ENCODE measurements around the gene PDE4B. TPM values are rescaled to one million over a fixed set of nuclear protein-coding genes. Genes with fewer than 3 reads are reported as not detected.

Gene PDE4B
- total and polyA plus RNA-seq, 9 of the 15 experiments (the other 6 are each of a cell fraction or from before 2014, with no cell fraction given), result 0.09 TPM; not detected in 8

- H3K27ac ChIP-seq (ENCODE audit: extremely low read depth, low read depth, low read length), result no peak overlapping the region
- intact Hi-C loops (cut with micrococcal nuclease), result no loop called here
- in situ Hi-C loops (cut with MboI), result no loop called here
- H3K27me3 ChIP-seq (ENCODE audit: control insufficient read depth in 2 of 2, insufficient read depth in 2 of 2, low read length in 2 of 2), result no peaks in the 10 kb centered on the region
- no peak overlapping the region for H2AFZ ChIP-seq (ENCODE audit: low read depth, low read length)
- no peak for DNase-seq (ENCODE audit: extremely low read depth in 1 of 4, low spot score in 3 of 4)
- H4K20me1 ChIP-seq (replicated peaks; ENCODE audit: control insufficient read depth, insufficient read depth, low read length), result no peaks in the 10 kb centered on the region
- no peak overlapping the region for H3K4me3 ChIP-seq
- H3K9me1 ChIP-seq (ENCODE audit: control insufficient read depth, insufficient read depth, low read length), result no peaks in the 10 kb centered on the region
- H3K9ac ChIP-seq (ENCODE audit: insufficient read depth in 1 of 2, low read depth in 2 of 2, low read length in 2 of 2), result no peak overlapping the region
- 0% methylated on average over 1 of the region's 1 CpG for WGBS (ENCODE audit: insufficient coverage, low coverage, missing lambda C conversion rate)
- H3K36me3 ChIP-seq (ENCODE audit: control insufficient read depth, insufficient read depth, low read length), result no peaks in the 10 kb centered on the region
- BruUV-seq (replicated peaks), result no TSS peak
- CTCF ChIA-PET (ENCODE audit: low intra/inter-chr PET ratio), result no interaction called here
- no peaks in the 10 kb centered on the region for H3K79me2 ChIP-seq (ENCODE audit: control insufficient read depth, insufficient read depth, low read length)
- no peak for TF ChIP-seq ZNF436 (CRISPR knock-in tag; IDR thresholded peaks at IDR 0.05)
- no peak for TF ChIP-seq HMGXB4 (CRISPR knock-in tag; IDR thresholded peaks at IDR 0.05)
- TF ChIP-seq ZBTB43 (CRISPR knock-in tag; IDR thresholded peaks at IDR 0.05), result no peak
- no peak for TF ChIP-seq MECOM (CRISPR knock-in tag; IDR thresholded peaks at IDR 0.05)
- no peak for TF ChIP-seq MCM7 (IDR thresholded peaks at IDR 0.05)
- no peak for TF ChIP-seq ZNF3 (CRISPR knock-in tag; IDR thresholded peaks at IDR 0.05)
- TF ChIP-seq KLF10 (CRISPR knock-in tag; IDR thresholded peaks at IDR 0.05), result no peak
- no peak for ATAC-seq
- H3K9me3 ChIP-seq (replicated peaks; ENCODE audit: control insufficient read depth, insufficient read depth, low read depth, low read length), result no peaks in the 10 kb centered on the region
- H3K4me2 ChIP-seq (ENCODE audit: insufficient read depth, low read length), result no peak overlapping the region
- POLR2A ChIA-PET, result no interaction called here
- no peak for FAIRE-seq
- H3K4me1 ChIP-seq (replicated peaks in 1 of 2; ENCODE audit: control insufficient read depth in 2 of 2, insufficient read depth in 2 of 2, low read length in 2 of 2), result no peaks in the 10 kb centered on the region
Measured at GRCh38 chr1:66341446-66342089, 548.9 kb downstream of the PDE4B start.
